Neural crest cell (in vitro differentiated cells): ENCODE measurements around the gene PRM2. TPM values are rescaled to one million over a fixed set of nuclear protein-coding genes. Genes with fewer than 3 reads are reported as not detected.
"Not testable (repeated sequence)": the region's sequence is repeated elsewhere in the genome, so short reads cannot be mapped to it uniquely, and the experiment has no call there.

Experiments used
- DNase-seq: peaks from one replicate; pipeline ENCODE4 v3.0.0; 2021; ENCODE audit warnings: low read depth, mixed read lengths, low spot score
- H3K27ac Mint-ChIP-seq: one replicate; pipeline ENCODE4 v1.8.0; 2021; ENCODE audit warnings: mild to moderate bottlenecking, mixed read lengths; ENCODE audit not compliant: unreplicated experiment
- H3K27me3 Mint-ChIP-seq: 2 replicates; pipeline ENCODE4 v1.8.0; 2021; ENCODE audit warnings: low read depth, mild to moderate bottlenecking, mixed read lengths
- H3K36me3 Mint-ChIP-seq: 2 replicates; pipeline ENCODE4 v1.8.0; 2021; ENCODE audit warnings: low read depth, mild to moderate bottlenecking, mixed read lengths
- H3K4me1 Mint-ChIP-seq: 2 replicates; pipeline ENCODE4 v1.8.0; 2021; ENCODE audit warnings: mixed read lengths
- H3K4me3 Mint-ChIP-seq: one replicate; pipeline ENCODE4 v1.8.0; 2021; ENCODE audit warnings: mild to moderate bottlenecking, mixed read lengths
- H3K9me3 Mint-ChIP-seq: 2 replicates; pipeline ENCODE4 v1.8.0; 2021; ENCODE audit warnings: mixed read lengths
- total RNA-seq: library from RNA; stranded (reverse); gene quantifications from 2 replicates; pipeline ENCODE4 v1.2.1, GENCODE V29; 2021
- TF ChIP-seq, protein P1 (sequence below): fragments of 200-600 bp; sonication (generic); conservative IDR thresholded peaks from 2 replicates; pipeline ENCODE4 v1.5.0; 2021; ENCODE audit warnings: antibody characterized with exemption, mild to moderate bottlenecking

Gene PRM2
- total RNA-seq, 1 donor from 2014 or later = not detected

DNA sequence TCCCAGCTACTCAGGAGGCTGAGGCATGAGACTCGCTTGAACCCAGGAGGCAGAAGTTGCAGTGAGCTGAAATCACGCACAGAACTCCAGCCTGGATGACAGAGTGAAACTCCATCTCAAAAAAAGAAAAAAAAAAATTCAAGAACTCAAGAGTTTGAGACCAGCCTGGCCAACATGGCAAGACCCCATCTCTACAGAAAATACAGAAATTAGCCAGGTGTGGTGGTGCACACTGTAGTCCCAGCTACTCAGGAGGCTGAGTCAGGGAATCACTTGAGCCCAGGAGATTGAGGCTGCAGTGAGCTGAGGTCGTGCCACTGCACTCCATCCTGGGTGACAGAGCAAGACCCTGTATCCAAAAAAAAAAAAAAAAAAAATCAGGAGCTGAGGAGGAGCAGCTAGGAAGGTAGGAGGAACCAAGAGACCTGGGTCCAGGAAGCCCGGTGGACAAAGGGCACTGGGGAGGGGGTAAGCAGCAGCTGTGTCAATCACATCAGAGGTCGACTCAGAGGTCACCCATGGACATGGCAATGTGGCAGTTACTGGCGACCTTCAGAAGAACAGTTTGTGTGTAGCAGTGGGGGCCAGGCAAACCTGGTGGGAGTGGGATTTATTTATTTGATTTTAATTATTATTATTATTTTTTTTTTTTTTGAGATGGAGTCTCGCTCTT lies 15.9 kb upstream of the PRM2 start:
- no peak overlapping the region for H3K4me3 Mint-ChIP-seq
- no peaks in the 10 kb centered on the region for H3K9me3 Mint-ChIP-seq
- no peaks in the 10 kb centered on the region for H3K27me3 Mint-ChIP-seq
- no peaks in the 10 kb centered on the region for H3K36me3 Mint-ChIP-seq
- TF ChIP-seq, protein P1, sequence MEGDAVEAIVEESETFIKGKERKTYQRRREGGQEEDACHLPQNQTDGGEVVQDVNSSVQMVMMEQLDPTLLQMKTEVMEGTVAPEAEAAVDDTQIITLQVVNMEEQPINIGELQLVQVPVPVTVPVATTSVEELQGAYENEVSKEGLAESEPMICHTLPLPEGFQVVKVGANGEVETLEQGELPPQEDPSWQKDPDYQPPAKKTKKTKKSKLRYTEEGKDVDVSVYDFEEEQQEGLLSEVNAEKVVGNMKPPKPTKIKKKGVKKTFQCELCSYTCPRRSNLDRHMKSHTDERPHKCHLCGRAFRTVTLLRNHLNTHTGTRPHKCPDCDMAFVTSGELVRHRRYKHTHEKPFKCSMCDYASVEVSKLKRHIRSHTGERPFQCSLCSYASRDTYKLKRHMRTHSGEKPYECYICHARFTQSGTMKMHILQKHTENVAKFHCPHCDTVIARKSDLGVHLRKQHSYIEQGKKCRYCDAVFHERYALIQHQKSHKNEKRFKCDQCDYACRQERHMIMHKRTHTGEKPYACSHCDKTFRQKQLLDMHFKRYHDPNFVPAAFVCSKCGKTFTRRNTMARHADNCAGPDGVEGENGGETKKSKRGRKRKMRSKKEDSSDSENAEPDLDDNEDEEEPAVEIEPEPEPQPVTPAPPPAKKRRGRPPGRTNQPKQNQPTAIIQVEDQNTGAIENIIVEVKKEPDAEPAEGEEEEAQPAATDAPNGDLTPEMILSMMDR = no peak
- no peak for DNase-seq
- H3K4me1 Mint-ChIP-seq = peaks cover 10% of the 10 kb centered on the region
- no peak overlapping the region for H3K27ac Mint-ChIP-seq

DNA sequence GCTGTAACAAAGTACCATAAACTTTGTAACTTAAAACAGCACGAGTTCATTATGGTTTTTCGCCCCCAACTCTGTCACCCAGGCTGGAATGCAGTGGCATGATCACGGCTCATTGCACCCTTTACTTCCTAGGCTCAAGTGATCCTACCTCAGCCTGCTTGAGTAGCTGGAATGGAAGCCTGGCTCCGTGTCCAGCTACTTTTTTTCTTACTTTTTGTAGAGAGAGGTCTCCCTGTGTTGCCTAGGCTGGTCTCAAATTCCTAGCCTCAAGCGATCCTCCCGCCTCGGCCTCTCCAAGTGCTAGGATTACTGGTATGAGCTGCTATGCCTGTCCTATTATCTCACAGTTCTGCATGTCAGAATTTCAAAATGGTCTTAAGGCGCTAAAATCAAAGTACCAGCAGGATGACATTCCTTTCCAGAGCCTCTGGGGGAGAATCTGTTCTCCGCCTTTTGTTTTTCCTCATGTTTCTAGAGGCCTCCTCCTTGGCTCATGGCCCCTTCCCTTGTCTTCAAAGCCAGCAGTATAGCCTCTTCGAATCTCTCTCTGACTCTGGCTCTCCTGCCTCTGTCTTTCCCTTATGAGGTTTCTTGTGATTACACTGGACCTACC lies 14.9 kb upstream of the PRM2 start:
- H3K36me3 Mint-ChIP-seq = no peaks in the 10 kb centered on the region
- no peaks in the 10 kb centered on the region for H3K27me3 Mint-ChIP-seq
- H3K4me3 Mint-ChIP-seq = no peak overlapping the region
- no peaks in the 10 kb centered on the region for H3K9me3 Mint-ChIP-seq
- TF ChIP-seq, protein P1 = no peak
- peaks cover 6% of the 10 kb centered on the region for H3K4me1 Mint-ChIP-seq
- no peak overlapping the region for H3K27ac Mint-ChIP-seq
- DNase-seq = no peak

DNA sequence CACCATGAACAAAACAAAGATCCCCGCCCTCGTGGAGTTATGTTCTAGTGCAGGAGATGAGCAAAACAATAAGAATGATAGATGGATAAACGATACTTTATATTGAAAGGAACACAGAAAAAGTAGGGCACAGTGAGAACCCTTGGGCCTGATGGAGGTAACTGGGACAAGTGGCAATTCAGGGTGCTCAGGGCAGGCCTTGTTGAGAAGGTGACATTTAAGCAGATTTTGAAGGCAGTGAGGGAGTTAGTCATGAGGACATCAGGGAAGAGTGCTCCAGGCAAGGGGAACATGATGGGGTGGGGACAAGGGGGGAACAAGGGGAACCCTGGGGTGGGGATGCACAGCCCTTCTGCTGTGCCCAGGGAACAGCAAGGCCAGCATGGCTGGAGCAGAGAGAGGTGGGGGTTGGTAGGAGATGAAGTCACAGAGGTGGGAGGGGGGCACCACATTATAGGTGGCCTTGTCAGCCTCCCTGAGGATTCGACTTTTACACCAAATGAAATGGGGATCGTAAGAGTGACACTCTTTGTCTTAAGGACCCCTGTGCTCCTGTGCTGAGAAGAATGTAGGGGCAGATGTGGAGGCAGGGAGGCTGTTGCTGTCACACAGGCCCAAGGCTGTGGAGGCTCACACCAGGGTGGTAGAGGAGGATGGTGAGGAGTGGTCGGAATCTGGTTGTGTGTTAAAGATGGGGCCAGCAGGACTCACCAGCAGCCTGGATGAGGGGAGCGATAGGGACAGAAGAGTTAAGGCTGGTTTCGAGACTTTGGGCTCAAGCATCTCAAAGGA lies 14.0 kb upstream of the PRM2 start:
- Mint-ChIP-seq H3K27ac (no peak overlapping the region), H3K27me3 (no peaks in the 10 kb centered on the region)

DNA sequence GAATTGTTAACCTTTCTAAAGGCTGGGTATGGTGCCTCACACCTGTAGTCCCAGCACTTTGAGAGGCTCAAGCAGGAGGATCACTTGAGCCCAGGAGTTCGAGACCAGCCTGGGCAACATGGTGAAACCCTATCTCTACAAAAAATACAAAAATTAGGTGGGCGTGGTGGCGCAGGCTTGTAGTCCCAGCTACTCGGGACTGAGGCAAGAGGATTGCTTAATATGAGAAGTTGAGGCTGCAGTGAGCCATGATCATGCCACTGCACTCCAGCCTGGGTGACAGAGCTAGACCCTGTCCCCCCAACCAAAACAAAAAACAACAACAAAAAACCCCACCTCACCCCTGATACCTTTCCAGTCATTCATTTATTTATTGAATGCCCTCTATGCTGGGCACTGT lies 13.4 kb upstream of the PRM2 start:
- H3K4me3 Mint-ChIP-seq, H3K27me3 Mint-ChIP-seq, H3K36me3 Mint-ChIP-seq, H3K4me1 Mint-ChIP-seq, H3K9me3 Mint-ChIP-seq, H3K27ac Mint-ChIP-seq, DNase-seq: not testable (repeated sequence)

More for the DNA sequence above, 14.0 kb upstream of the PRM2 start:
- Mint-ChIP-seq H3K36me3 (no peaks in the 10 kb centered on the region), H3K9me3 (no peaks in the 10 kb centered on the region), H3K4me3 (no peak overlapping the region), H3K4me1 (peaks cover 6% of the 10 kb centered on the region)
- TF ChIP-seq, protein P1 = no peak
- no peak for DNase-seq

DNA sequence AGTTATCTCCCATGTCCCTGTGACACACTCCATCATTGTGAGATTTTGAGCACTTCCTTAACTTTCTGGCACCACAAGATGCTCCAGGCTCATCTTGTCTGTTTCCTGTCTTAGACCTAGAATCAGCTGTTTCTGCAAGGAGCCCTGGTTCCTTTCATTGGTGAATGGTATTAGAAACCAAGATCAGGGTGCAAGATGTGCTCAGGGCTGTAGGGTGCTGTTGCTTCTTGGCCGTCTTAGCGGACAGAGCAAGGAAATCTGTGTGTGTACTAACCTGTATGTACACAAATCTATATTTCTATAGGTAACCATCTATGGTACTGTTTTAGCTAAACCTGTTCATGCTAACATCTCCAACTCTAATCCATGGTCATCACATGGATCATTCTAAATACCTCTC lies 12.9 kb upstream of the PRM2 start:
- no peak overlapping the region for H3K4me3 Mint-ChIP-seq
- H3K27ac Mint-ChIP-seq = no peak overlapping the region
- H3K36me3 Mint-ChIP-seq = no peaks in the 10 kb centered on the region
- TF ChIP-seq, protein P1 = no peak
- no peaks in the 10 kb centered on the region for H3K27me3 Mint-ChIP-seq
- H3K4me1 Mint-ChIP-seq = peaks cover 6% of the 10 kb centered on the region
- DNase-seq = no peak
- H3K9me3 Mint-ChIP-seq = no peaks in the 10 kb centered on the region

DNA sequence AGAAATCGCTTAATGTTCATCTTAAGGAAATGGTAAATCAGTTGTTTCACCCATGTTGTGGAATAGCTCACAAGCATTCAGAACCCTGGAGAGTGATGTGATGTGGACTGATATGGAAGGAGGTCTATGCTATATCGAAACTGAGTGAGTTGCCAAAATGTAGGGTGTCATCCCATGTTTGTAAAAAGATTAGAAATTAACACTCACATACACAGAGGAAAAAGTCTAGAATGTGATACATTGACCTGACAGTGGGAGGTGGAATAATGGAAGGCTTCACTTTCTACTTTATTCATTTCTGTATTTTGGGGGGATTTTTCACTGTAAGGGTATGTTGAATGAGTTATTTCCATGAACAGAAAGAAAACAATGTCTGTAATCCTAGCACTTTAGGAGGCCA lies 9.6 kb upstream of the PRM2 start:
- H3K27me3 Mint-ChIP-seq = no peaks in the 10 kb centered on the region

More for the DNA sequence above, 9.6 kb upstream of the PRM2 start:
- TF ChIP-seq, protein P1 = no peak
- H3K4me3 Mint-ChIP-seq = no peak overlapping the region
- no peaks in the 10 kb centered on the region for H3K36me3 Mint-ChIP-seq
- no peaks in the 10 kb centered on the region for H3K4me1 Mint-ChIP-seq
- H3K27ac Mint-ChIP-seq = no peak overlapping the region
- no peaks in the 10 kb centered on the region for H3K9me3 Mint-ChIP-seq
- DNase-seq = no peak
